ENCODE results near the gene AP2A1.

AP2A1 gene

DNA sequence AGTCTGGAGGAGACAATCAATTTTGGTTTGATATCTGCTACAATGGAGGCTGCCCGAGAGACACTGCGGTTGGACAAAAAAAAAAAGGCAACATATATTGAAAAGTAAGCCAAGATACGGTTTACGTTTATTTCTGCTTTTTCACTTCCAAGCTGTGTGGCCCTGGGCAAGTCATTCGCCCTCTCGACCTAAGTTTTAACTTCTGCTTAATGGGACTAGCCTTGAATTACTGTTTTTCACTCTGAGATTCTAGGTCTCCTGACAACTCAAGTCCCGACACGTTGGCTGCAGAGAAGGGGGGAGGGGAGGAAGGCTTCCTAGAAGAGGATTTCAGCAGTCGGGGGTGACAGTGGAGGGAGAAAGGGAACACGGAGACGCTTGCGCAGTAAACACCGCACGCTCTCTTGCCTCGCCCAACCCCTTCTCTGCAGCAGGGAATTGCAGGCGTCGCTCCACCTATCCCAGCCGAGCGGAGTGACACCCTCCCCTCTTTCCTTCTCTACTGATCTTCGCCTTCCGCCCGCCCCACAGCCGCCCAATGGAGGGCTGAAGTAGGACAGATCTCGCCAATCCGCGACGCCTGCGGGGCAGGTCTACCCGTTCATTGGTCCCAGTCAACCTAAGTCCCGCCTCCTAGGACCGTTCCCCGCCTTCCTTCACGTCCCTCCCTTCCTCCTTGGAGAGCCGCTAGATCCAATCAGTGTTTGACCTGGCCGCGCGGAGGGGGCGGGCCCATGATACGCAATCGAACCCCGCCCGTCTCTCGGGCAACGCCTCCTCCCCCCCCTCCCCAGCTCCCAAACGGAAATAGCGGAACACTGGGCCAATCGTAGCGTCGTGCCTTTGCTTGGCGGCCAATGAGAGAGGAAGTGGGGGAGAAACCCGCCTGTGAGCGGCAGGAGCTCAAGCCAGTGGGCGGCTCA is 533 bp upstream of the AP2A1 start:
- FAIRE-seq, result peak; percentile 88

DNA sequence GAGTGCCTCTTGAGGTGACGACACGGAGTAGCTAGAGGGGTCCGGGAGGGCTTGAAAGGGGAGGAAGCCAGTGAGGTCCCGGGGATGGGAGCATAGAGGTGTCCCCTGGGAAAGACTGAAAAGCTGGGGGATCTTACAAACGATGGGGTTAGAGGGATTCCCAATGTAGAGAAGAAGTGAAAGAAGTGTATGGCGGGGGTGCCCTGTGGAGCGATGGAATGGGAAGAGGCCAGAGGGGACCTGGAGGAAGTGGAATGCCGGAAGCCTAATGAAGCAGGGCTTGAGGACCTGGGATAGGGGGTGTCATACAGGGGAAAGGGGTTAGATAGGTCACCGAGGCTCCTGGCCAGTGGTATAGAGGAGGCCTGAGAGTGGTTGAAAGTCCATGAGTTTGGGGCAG is 580 bp downstream of the AP2A1 start:
- no peak for FAIRE-seq

DNA sequence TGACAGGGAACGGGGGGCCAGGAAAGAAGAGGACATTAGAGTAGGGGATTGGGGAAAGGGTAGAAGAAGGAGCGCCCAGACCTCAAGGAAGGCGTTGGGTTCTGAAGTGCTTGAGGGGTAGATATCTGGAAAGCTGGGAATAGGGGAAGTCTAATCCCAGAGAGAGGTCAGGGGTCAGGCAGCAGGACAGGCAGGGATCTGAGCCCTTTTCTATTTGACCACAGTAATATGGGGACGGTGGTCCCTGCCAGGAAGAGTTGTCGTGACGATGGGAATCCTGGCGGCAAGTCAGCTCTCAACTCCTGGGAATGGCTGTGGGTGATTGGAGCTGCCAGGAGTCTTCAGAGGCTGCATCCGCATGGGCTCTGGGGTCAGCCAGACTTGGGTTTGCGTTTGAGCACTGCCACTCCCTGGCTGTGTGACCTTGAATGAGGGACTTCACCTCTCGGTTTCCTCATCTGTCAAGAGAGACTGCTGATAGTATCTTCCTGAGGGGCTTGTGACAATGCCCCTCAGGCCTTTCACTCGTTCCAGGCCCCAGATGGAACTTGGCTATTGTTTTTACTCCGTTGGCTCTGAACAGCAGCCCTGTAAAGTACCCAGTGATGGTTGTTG is 1.3 kb downstream of the AP2A1 start:
- no peak for FAIRE-seq

GRCh38 chr19:49770529-49770928 is 3.7 kb downstream of the AP2A1 start:
- FAIRE-seq, result no peak

DNA sequence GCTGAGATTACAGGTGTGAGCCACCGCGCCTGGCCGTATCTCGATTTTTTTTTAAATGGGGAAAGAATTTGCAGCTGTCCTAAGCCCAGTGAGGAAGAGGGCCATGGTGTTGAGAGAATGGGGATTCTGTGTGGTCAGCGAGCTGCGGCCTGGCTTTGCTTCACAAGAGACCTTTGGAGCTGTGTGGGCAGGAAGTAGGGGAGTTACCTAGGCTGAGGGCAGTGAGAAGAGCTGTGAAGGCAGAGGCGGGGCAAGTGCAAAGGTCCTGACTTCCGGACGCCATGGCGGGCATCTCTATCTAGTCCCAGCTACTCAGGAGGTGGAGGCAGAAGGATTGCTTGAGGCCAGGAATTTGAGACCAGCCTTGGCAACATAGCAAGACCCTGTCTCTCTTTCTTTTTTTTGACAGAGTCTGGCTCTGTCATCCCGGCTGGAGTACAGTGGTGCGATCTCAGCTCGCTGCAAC is 4.9 kb downstream of the AP2A1 start:
- no peak for FAIRE-seq

DNA sequence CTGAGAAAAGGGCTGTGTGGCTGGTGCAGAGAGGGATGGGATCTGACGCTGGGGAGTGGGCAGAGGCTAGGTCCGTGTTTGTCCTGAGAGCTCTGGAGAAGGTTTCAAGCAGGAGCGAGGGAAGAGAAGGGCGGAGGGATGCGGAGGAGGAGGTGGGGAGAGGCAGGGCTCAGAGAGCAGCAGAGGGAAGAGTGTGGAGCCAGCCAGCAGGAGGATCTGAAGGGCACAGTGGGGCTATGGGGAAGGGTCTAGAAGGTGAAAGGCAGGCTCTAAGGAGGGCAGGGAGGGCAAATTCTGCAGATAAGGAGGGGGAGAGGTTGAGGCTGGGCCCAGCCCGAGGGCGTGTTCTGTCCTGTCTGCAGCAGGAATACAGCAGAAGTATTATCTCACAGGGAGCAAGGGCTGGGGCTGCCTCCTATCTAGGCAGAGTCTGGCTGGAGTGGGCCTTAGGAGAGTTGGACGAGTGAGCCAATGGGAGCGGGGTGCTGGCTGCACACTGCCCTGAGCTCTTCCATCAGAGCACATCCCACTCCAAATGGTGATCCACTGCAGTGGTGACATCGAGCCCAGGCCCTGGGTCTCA is 6.1 kb downstream of the AP2A1 start:
- FAIRE-seq, result no peak

GRCh38 chr19:49773663-49774350 is 7.0 kb downstream of the AP2A1 start:
- FAIRE-seq, result no peak

GRCh38 chr19:49774969-49775368 is 8.2 kb downstream of the AP2A1 start:
- FAIRE-seq, result no peak

GRCh38 chr19:49775742-49776370 is 9.1 kb downstream of the AP2A1 start:
- FAIRE-seq, result no peak

GRCh38 chr19:49776371-49776764 is 9.6 kb downstream of the AP2A1 start:
- FAIRE-seq, result no peak

GRCh38 chr19:49779731-49780555 is 13.1 kb downstream of the AP2A1 start:
- no peak for FAIRE-seq

DNA sequence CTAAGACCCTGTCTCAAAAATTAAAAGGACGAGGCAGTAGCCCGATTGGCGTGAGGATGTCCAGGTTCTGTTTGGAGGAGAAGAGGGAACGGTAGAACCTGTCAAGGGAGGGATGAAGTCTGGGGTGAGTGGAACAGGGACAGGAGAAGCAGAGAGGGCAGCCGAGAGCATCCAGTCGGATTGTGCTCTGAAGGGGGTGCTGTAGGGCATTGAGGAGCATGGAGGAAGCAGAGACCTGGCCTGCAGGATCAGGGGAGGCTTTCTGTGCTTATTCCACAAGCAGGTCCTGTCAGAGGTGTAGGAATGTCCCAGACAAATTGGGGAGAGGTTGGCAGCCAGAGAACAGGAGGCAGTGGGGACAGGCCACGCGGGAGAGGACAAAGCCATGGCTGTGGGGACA is 14.1 kb downstream of the AP2A1 start:
- no peak for FAIRE-seq

DNA sequence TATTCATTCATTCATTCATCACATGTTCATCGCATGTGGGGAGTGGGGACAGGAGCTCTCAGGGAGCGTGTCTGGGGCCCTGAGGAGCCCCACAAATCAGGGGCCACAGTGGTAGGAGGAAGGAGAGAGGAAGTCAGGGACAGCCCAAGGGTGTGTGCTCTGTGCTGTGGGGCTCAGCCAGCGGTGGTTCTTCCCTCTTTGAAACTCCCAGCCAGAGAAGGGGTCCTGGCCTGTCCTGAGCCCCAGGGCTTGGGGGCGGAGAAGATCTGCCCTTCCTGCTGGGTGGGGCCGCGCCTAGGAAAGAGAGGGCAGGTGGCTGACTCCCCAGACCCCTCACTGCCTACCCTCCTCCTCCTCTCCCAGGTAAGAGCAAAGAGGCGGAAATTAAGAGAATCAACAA is 14.6 kb downstream of the AP2A1 start:
- no peak for FAIRE-seq

GRCh38 chr19:49782515-49782914 is 15.7 kb downstream of the AP2A1 start:
- no peak for FAIRE-seq

- no peak for FAIRE-seq
These were observed 19.6 kb downstream of the AP2A1 start for GRCh38 chr19:49786376-49786820.

- FAIRE-seq, result no peak
These were observed 20.9 kb downstream of the AP2A1 start for GRCh38 chr19:49787746-49788145.

DNA sequence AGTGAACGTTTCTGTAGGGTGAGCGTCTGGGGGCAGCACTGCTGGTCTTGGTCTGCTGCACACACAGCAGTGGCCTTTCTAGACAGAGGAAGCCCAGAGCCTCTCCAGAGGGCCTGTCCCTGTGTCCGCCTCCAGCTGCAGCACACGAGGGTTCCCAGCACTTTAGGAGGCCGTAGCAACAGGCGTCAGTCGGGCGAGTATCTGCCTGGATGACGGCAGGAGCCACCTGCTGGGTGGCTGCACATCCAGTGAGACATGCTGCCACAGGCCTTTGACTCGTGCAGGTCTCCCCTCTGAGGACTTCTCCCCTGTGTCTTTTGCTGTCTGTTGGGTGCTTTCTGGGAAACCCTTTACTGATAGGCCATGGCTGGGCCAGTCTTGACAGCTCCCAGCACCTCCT is 22.1 kb downstream of the AP2A1 start:
- no peak for FAIRE-seq

GRCh38 chr19:49790866-49791265 is 24.1 kb downstream of the AP2A1 start:
- FAIRE-seq, result no peak

- FAIRE-seq, result no peak
These were observed 25.1 kb downstream of the AP2A1 start for GRCh38 chr19:49791776-49792445.

GRCh38 chr19:49792829-49793560 is 26.2 kb downstream of the AP2A1 start:
- FAIRE-seq, result no peak

DNA sequence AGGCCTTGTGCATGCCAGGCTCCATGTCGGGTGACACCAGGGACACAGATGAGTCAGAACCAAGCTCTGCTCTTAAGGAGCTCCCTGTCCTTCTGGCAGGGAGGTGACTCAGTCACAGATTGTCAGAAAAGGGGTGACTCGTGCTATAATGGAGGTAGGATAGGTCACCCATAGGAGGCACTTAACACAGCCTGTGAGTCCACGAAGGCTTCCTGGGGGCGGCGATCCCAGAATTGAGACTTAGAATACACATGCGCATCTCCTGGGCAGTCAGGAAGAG is 26.7 kb downstream of the AP2A1 start:
- no peak for FAIRE-seq
